HG02884 (cell line): ENCODE results near the gene TCF4.

Source experiments
- ATAC-seq: cut with Tn5 transposase; IDR thresholded peaks from one replicate; pipeline ENCODE4 v1.9.1; 2021; ENCODE audit warnings: mild to moderate bottlenecking, moderate library complexity; ENCODE audit not compliant: unreplicated experiment

The TCF4 gene

DNA sequence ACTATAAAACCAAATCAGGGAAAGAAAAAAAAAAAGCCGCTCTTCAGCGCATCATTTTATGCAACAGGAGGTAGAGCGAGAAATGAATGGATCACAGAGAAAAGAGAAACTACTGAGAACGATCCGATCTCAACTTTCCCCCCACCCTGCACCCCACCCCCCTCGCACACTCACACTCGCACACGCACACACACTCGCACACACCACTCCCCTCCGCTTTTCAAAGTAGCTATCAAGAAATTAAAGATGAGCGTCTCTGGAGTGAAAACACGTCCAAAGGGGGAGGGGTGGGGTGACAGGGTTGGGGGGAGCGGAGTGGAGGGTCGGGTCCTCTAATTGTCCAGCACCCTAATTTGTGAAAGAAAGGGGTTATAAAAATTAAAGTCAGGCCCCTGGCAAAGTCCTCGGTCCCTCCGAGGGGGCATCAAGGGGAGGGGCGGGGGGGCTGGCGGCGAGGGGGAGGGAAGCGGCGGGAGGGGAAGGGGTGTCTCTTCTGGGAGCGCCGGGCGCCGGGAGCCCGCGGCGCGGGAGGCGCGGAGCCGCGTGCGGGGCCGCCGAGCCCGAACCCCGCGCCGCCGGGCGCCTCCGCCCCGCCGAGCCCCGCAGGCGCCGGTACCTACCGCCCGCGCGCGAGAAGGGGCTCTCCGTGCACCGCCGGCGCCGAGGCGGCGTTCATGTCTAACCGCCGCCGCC lies 428 bp downstream of the TCF4 start:
- no peak for ATAC-seq

DNA sequence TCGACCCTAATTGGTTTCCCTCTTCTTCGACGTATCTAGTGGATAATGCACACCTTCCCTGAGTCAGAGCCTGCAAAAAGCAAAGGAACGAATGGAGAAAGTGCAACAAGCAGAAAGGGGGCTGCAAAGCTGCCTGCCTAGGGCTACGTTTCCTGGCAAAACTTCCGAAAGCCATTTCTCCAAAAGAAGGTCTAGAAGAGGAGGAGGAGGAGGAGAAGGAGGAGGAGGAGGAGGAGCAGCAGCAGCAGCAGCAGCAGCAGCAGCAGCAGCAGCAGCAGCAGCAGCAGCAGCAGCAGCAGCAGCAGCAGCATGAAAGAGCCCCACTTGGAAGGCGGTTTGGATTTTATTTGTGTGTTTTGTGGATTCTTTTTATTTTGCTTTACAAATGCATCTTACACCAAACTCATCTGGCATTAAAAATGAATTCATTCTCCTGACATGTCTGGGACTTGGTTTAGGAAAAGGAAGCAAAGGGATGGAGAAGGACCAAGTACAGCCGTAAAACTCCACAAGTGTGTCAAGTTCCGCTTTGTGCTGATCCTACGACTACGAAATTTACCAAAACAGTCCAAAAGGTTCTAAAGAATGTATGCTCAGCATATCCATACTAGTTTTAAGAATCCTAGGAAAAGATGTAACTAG lies 2.0 kb downstream of the TCF4 start:
- ATAC-seq = no peak

DNA sequence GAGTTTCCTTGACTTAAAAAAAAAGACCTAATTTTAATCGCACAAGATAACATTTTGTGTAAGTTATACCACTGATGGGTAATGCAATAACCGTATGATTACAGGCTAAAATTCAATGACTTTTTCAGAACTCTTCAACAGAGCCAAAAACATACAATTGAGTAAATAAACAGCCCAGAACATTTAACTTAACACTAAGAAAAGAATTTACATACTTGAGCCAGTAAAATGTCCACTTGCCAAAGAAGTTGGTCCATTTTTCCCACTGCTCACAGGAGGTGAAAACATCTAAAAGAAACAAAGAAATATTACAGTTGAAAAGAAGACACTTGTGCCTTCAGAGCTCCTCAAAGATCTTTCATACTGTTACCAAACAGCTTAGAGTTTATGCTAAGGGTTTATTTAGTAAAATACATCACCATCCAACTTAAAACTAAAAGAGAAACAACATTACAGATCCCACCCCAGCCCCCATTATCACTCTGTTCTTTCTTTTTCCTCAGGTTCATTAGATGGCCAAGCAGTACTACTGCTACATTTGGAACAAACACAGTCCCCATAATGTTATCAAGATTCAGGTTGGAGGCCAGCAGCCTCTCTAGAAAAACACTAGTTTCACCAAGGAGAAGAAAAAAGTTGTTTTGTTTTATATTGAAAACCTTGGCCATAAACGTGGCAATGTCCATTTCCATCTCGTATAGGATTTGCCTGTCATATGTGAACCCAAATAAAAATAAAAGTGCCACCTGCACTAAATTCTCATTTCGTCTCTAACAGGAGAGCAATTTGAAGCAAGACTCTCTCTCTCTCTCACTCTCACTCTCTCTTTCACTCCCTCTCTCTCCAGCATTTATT lies 2.7 kb downstream of the TCF4 start:
- ATAC-seq = no peak

DNA sequence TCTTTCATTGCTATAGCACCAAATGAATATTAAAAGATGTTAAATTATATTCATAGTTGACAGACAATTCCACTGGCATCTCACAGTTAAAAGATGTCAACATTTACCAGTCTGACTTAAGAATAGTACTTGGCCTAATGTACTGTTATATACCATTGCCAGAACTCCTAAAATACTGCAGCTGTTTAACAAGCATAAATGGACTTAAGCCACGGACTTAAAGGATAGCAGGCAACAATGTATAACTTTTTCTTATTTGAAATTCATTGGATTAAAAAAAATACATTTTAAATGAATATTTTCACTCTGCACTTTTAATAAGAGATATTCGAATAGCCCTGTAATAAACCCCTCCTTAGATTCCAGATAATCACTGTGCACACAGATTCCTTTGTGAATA lies 3.8 kb downstream of the TCF4 start:
- no peak for ATAC-seq

DNA sequence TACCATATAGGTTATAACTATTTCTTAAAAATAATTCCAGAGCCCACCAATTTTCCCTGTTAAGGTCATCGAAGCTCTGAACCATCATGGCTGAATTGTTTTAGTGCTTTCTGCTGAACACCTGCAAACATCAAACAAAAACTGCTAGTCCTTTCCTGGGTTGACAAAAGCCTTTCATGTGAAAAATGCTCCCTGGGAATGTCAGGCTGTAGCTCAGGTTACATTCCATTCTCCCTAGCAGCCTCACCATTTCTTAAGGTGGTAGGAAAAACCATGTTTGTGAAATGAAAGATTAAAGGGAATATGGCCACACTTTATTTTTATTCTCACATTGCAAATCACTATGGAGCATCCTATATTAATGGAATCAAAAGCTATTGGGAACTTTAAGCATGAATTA lies 5.7 kb downstream of the TCF4 start:
- ATAC-seq = no peak

DNA sequence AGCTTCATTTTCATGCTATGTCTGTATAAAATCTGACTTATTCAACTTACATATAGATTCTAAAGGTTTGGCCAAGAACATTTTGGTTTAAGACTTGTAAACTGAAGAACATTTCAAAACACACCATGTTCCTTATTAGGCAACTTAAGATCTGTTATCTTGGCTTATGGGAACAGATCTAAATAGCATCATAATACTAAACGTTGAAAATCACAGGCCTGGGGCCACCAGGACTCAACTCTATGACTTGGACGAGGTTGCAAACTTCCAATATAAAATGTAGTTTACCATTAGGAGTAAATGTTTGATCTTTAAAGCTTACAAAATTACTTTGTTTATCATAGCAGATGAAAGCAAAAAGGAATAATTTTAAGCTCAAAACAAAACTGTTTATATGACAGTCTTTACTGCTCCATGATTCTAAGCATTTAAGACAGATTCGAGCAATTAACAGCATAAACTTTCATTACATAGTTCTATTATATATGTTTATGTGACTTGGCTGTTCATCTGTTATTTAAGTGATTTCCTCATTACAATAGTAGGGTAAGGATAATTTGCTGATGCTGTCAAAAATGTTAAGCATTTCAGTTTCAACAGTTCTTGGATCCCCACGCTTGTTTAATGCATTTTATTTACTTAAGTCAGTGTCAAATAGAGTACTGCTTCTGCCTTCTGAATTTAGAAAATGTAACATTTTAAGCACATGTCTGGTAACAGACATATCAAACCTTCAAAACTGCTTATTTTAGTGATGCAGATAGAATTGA lies 8.3 kb downstream of the TCF4 start:
- ATAC-seq = no peak

DNA sequence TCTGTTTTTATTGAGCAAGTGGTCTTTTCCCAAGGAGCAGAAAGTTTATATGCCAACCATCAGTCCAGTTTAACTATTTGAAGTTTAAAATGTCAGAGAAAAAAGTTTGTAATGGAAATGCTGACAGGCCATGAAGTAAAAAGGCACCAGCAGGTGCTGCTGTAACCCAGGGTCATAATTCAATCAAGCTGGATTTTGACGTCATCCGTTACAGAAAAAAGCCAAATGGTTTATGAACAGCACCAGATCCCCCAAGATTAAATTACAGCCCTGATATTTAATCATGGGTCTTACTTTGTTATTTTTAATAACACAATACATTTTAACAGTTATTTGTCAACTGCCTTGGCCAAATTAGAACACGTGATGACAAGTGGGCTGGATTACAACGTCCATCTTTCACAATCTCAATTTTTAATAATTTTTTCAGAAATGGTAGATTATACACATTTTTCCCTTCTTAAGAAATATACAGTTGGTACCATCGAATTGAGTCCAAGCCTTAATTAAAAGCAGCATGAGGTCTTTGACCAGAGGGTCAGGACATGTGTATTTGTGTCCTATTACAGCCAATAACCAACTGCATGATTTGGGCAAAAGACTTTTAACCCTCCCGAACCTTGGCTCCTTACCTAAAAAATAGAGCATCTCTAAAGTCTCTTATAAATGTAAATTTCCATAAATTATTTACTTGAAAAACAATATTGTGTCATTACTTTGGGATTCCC lies 10.0 kb downstream of the TCF4 start:
- ATAC-seq = no peak

DNA sequence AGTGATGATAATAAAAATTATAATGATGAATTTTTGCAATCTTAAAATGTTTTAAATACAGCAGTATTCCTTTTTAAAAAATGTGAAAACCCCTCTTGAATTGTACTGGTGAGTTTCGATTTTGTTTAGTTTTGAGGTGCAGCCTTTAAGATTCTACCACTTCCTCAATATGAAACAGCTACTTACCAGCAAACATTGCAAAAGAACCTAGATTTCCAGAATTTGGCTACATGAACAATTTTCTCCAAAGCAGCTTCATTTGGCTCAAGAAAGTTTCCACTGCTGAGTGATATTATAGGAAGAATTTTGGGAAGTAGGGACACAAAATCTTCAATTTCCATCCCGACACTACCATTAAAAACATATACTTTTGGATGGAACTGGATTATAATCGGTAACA lies 12.0 kb downstream of the TCF4 start:
- ATAC-seq = no peak

DNA sequence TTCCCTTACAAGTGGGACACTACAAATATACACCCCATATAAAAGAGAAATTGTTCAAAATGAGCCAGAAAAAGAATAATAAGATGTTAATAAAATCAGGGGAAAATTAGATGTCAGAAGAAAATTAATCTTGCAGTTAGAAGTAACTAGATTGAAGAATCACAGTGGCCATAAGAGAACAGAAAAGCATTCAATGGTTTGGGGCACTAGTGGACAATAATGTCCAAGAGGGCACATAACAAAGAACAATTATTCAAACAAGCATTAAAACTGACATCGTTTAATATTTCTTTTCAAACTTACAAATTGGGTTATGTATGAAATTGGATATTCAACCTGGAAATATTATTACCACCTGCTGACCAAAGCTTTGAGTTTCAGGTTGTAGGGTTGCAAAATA lies 12.9 kb downstream of the TCF4 start:
- no peak for ATAC-seq

DNA sequence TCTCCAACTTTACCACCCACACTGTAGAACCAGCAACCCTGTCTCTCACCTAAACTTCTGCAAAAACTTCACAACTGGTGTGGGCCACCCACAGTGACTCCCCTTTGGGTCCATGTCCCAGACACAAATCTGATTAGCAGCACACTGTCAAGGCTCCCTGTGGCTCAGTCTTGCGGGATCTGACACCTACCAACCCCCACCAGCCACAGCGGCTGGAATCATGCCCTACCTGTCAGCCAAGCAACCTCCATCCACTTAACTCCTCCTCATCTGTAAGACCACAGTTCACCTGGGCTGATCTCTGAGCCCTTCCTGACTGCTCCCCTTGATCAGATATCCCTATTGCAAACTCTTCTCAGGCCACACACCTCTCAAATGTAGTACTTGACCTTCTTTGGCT lies 14.6 kb downstream of the TCF4 start:
- ATAC-seq = no peak

DNA sequence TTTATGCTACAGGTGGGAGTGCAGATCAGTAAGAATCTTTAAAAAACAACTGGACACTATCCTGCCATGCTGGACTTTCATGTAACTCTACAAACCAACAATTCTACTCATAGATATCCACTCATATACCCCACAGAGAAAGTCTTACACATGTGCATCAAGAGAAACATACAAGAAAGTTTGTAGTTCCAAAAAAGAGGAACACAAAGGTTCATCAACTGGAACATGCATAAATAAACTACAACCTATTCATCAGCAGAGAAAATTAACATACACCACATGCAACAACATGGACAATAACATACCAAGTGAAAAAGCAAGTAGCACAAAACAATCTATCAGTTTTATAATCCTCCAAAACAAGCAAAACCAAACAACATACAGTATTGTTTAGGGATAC lies 17.0 kb downstream of the TCF4 start:
- ATAC-seq = no peak

DNA sequence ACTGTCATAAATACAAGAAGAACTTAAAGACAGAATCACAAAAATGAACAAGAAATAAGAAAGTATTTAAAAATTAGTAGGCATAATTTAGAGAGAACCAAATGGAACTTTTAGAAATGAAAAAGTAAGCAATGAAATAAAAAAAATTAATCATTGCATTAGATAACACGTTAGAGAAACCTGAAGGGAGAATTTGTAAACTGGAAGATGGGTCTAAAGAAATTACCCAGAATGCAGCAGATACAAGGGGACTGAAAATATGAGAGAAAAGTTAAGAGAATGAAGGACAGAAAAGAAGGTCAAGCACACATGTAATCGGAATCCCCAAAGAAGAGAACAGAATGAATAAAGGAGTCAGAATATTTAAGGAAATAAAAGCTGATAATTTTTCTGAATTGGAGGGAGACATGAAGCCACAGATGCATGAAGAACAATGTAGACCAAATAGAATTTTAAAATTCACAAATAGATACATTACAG lies 21.5 kb downstream of the TCF4 start:
- no peak for ATAC-seq

DNA sequence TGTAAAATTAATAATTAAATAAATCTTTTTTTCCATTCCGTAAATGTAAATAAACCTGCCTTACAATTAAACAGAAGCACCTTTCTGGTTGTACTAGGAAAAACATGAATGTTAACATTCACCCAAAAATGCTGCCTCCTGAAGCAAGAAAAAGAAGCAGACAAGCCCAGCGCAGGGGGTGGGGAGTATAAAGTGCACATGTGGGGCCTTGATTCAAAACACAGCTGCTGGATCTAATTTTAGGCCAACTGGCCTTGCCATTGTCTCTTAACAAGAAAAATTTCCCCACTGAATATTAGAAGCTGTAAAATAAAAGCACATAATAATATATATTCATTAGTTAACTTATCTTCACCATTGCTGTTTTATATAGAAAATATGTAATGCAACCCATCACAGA lies 28.3 kb downstream of the TCF4 start:
- no peak for ATAC-seq

DNA sequence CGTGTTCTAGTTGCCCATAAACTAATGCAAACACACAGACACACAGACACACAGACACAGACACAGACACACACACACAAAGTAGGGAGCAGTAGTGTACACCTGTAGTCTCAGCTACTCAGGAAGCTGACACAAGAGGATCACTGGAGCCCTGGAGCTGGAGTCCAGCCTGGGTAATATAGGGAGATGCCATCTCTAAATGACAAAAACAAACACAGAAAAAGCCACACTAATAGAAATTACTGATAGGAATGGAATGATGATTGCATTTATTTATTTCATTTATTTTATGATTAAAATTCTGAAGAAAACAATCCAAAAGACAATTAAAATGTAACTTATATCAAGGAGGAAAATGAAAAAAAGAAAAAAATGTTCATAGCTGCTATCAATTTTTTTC lies 30.8 kb downstream of the TCF4 start:
- ATAC-seq = no peak

DNA sequence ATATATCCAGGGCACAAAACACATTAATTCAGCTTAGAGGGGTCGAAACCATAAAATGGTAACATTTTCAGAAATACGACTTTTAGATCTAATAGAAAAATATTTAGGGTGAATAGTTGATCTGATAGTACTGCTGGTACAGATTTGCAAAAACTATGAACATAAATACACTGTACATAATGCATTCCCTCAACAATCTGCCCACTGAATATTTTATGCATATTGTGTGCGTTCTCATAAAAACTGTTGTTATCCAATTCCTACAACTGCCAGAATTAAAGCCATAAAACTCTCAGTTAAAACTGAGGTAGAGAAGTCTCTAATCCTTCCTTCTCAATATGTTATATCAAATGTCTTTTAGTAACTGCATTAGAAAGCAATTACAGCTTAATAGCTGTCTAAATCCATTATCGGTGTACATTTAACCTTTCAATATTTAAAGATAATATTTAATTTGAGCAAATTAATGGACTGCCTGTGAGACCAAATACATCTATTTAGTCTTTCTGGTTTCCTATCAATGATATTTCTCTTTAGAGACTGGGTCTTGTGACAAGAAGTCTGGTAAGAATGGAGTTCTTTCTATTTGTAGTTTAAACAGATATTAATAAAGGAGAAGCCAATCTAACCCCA lies 32.5 kb downstream of the TCF4 start:
- no peak for ATAC-seq

DNA sequence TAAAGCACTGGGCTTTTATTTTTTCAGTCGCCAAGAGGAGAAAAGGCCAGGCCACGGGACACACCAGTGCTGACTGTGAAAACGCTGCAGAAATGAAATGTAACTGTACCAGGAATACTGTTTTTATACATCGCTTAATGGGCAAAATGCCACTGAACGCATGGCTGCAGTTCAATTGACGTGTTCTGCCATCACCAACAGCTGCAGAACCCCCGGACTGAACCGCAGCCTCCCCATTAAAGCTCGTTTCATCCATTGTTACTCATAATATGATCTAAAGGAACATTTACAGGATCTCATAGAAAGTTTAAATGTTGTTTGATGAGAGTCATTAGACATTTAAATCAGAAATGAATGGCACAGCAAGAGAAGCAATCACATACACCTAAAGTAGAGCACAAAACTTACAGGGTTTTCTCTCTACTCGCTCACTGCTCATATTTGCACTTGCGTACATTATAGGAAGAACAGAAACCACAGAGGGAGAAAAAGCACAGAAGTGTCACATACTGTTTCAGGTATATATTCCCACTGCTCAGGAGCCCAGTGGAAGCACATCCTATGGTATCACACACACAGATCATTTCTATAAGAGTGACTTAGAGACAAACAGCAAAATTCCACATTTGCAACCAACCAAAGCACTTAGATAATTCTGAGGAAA lies 35.3 kb downstream of the TCF4 start:
- no peak for ATAC-seq

DNA sequence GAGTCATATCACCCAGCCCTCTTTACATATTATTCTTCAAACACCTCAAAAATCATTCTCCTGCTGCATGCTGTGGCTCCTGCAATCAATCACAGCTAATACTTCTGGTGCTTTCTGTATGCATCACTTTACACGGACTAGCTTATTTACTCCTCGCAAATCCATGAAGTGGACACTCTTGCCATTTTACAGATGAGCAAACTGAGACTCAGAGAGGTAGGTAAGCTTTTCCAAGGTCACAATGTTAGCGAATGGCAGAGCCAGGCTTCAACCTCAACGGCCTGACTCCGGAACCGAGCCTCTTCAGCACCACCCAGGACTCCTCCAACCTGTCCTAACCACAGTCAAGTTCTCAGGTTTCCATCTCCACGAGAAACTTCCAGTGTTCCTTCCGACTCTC lies 36.8 kb downstream of the TCF4 start:
- no peak for ATAC-seq

DNA sequence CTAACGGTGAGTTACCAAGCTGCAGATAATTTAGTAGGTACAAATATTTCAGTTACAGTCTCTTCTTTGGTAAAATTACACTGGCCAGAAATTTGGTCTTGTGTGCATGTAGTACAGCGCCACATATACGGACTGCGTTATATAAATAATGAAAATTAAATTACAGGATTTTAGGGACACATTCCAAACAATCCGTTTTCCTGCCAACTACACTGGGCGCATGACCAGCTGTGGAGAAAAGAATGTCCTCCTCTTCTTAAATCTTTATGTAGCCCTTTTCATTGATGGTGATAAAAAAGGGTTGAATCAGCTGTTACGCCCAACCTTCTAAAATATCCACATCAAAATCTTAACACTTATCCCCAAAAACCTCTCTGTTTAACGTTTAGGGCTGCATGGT lies 37.5 kb downstream of the TCF4 start:
- no peak for ATAC-seq

DNA sequence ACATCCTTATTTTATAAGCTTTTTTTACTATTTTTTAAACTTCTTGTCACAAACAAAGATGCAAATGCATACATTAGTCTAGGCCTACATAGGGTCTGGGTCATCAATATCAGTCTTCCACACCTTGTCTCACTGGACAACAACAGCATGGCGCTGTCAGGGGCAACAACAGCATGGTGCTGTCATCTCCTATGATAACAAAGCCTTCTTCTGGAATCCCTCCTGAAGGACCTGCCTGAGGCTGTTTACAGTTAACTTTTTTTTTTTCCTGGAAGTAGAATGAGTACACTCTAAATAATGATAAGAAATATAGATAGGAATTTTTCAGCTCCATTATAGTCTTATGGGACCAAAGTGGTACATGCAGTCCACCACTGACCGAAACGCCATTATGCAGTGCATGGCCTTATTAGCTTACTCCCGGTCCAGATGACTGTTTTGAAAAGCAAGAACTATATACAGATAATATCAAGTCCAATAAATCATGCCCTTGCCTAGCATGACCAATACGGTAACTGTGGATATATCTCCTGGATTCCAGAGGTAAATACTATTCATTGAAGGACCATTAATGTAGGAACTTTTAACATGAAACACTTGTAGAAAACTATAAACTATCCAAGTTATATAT lies 38.4 kb downstream of the TCF4 start:
- ATAC-seq = no peak
